ENCODE measurements around the gene MARF1.
"Not testable (repeated sequence)": the region's sequence is repeated elsewhere in the genome, so short reads cannot be mapped to it uniquely, and the experiment has no call there.

MARF1 gene

GRCh38 chr16:15608398-15609285 is 34.3 kb downstream of the MARF1 start:
- Histone ChIP-seq H3K36me3 (ENCODE audit: control insufficient read depth, insufficient read depth, low read length) (peaks cover 92% of the 10 kb centered on the region), H3K4me1 (ENCODE audit: control insufficient read depth, insufficient read depth, low read length, poor library complexity, severe bottlenecking) (peaks cover 25% of the 10 kb centered on the region), H3K27ac (ENCODE audit: low read depth, low read length, severe bottlenecking) (no peak overlapping the region), H3K4me3 (ENCODE audit: extremely low read depth, insufficient read depth, low read length, poor library complexity, severe bottlenecking) (no peak overlapping the region), H3K9me3 (ENCODE audit: control insufficient read depth, low read length) (no peaks in the 10 kb centered on the region)
- 83 to 94% methylated on average over 5 to 11 of the region's 19 CpGs for WGBS, 2 experiments (ENCODE audit: insufficient coverage in 2 of 2)

- Histone ChIP-seq H3K36me3 (ENCODE audit: control insufficient read depth, insufficient read depth, low read length) (peaks cover 95% of the 10 kb centered on the region), H3K4me1 (ENCODE audit: control insufficient read depth, insufficient read depth, low read length, poor library complexity, severe bottlenecking) (peaks cover 25% of the 10 kb centered on the region), H3K9me3 (ENCODE audit: control insufficient read depth, low read length) (no peaks in the 10 kb centered on the region), H3K27ac (ENCODE audit: low read depth, low read length, severe bottlenecking) (no peak overlapping the region), H3K4me3 (ENCODE audit: extremely low read depth, insufficient read depth, low read length, poor library complexity, severe bottlenecking) (no peak overlapping the region)
- 90% methylated on average over 6 to 9 of the region's 13 CpGs for WGBS, 2 experiments (ENCODE audit: insufficient coverage in 2 of 2)
Observed at GRCh38 chr16:15607700-15608396, 35.1 kb downstream of the MARF1 start.

- peaks cover 25% of the 10 kb centered on the region for H3K4me1 ChIP-seq (ENCODE audit: control insufficient read depth, insufficient read depth, low read length, poor library complexity, severe bottlenecking)
- H3K9me3 ChIP-seq (ENCODE audit: control insufficient read depth, low read length); H3K27ac ChIP-seq (ENCODE audit: low read depth, low read length, severe bottlenecking); H3K4me3 ChIP-seq (ENCODE audit: extremely low read depth, insufficient read depth, low read length, poor library complexity, severe bottlenecking): not testable (repeated sequence)
- 94 to 96% methylated on average over 4 to 6 of the region's 12 CpGs for WGBS, 2 experiments (ENCODE audit: insufficient coverage in 2 of 2)
- peaks cover 95% of the 10 kb centered on the region for H3K36me3 ChIP-seq (ENCODE audit: control insufficient read depth, insufficient read depth, low read length)
Observed at GRCh38 chr16:15607221-15607699, 35.7 kb downstream of the MARF1 start.

GRCh38 chr16:15606518-15607220 is 36.3 kb downstream of the MARF1 start:
- whole genome bisulfite sequencing, 2 experiments (ENCODE audit: insufficient coverage in 2 of 2) = 96 to 100% methylated on average over 4 to 5 of the region's 5 CpGs
- H3K36me3 ChIP-seq (ENCODE audit: control insufficient read depth, insufficient read depth, low read length) = peaks cover 95% of the 10 kb centered on the region
- H3K4me3 ChIP-seq (ENCODE audit: extremely low read depth, insufficient read depth, low read length, poor library complexity, severe bottlenecking) = no peak overlapping the region
- H3K27ac ChIP-seq (ENCODE audit: low read depth, low read length, severe bottlenecking) = no peak overlapping the region
- no peaks in the 10 kb centered on the region for H3K9me3 ChIP-seq (ENCODE audit: control insufficient read depth, low read length)
- H3K4me1 ChIP-seq (ENCODE audit: control insufficient read depth, insufficient read depth, low read length, poor library complexity, severe bottlenecking) = peaks cover 19% of the 10 kb centered on the region

GRCh38 chr16:15605839-15606517 is 37.0 kb downstream of the MARF1 start:
- H3K9me3 ChIP-seq (ENCODE audit: control insufficient read depth, low read length) = no peaks in the 10 kb centered on the region
- H3K4me1 ChIP-seq (ENCODE audit: control insufficient read depth, insufficient read depth, low read length, poor library complexity, severe bottlenecking) = peaks cover 17% of the 10 kb centered on the region
- 90 to 96% methylated on average over 8 to 13 of the region's 13 CpGs for WGBS, 2 experiments (ENCODE audit: insufficient coverage in 2 of 2)
- H3K36me3 ChIP-seq (ENCODE audit: control insufficient read depth, insufficient read depth, low read length) = peaks cover 96% of the 10 kb centered on the region
- no peak overlapping the region for H3K27ac ChIP-seq (ENCODE audit: low read depth, low read length, severe bottlenecking)
- H3K4me3 ChIP-seq (ENCODE audit: extremely low read depth, insufficient read depth, low read length, poor library complexity, severe bottlenecking) = no peak overlapping the region

- H3K9me3 ChIP-seq (ENCODE audit: control insufficient read depth, low read length) = no peaks in the 10 kb centered on the region
- H3K4me3 ChIP-seq (ENCODE audit: extremely low read depth, insufficient read depth, low read length, poor library complexity, severe bottlenecking) = no peak overlapping the region
- WGBS, 2 experiments (ENCODE audit: insufficient coverage in 2 of 2) = 95 to 96% methylated on average over 9 of the region's 14 CpGs
- H3K27ac ChIP-seq (ENCODE audit: low read depth, low read length, severe bottlenecking) = no peak overlapping the region
- H3K4me1 ChIP-seq (ENCODE audit: control insufficient read depth, insufficient read depth, low read length, poor library complexity, severe bottlenecking) = peaks cover 20% of the 10 kb centered on the region
- peaks cover 96% of the 10 kb centered on the region for H3K36me3 ChIP-seq (ENCODE audit: control insufficient read depth, insufficient read depth, low read length)
Observed at GRCh38 chr16:15604460-15605440, 38.2 kb downstream of the MARF1 start.

GRCh38 chr16:15602285-15603044 is 40.5 kb downstream of the MARF1 start:
- no peak overlapping the region for H3K4me3 ChIP-seq (ENCODE audit: extremely low read depth, insufficient read depth, low read length, poor library complexity, severe bottlenecking)
- H3K9me3 ChIP-seq (ENCODE audit: control insufficient read depth, low read length) = no peaks in the 10 kb centered on the region
- no peak overlapping the region for H3K27ac ChIP-seq (ENCODE audit: low read depth, low read length, severe bottlenecking)
- peaks cover 14% of the 10 kb centered on the region for H3K4me1 ChIP-seq (ENCODE audit: control insufficient read depth, insufficient read depth, low read length, poor library complexity, severe bottlenecking)
- 95 to 96% methylated on average over 21 to 22 of the region's 23 CpGs for WGBS, 2 experiments (ENCODE audit: insufficient coverage in 2 of 2)
- peaks cover 93% of the 10 kb centered on the region for H3K36me3 ChIP-seq (ENCODE audit: control insufficient read depth, insufficient read depth, low read length)

- Histone ChIP-seq H3K9me3 (ENCODE audit: control insufficient read depth, low read length) (no peaks in the 10 kb centered on the region), H3K4me3 (ENCODE audit: extremely low read depth, insufficient read depth, low read length, poor library complexity, severe bottlenecking) (no peak overlapping the region), H3K27ac (ENCODE audit: low read depth, low read length, severe bottlenecking) (no peak overlapping the region), H3K4me1 (ENCODE audit: control insufficient read depth, insufficient read depth, low read length, poor library complexity, severe bottlenecking) (peaks cover 17% of the 10 kb centered on the region), H3K36me3 (ENCODE audit: control insufficient read depth, insufficient read depth, low read length) (peaks cover 92% of the 10 kb centered on the region)
- 74 to 87% methylated on average over 5 to 9 of the region's 9 CpGs for WGBS, 2 experiments (ENCODE audit: insufficient coverage in 2 of 2)
Observed at GRCh38 chr16:15601212-15601879, 41.6 kb downstream of the MARF1 start.
